ENCODE measurements around the gene ELANE.
A peak's percentile ranks its signal among the peaks of the same experiment; 100 is the strongest.
"Not testable (repeated sequence)": the region's sequence is repeated elsewhere in the genome, so short reads cannot be mapped to it uniquely, and the experiment has no call there.

Gene ELANE

DNA sequence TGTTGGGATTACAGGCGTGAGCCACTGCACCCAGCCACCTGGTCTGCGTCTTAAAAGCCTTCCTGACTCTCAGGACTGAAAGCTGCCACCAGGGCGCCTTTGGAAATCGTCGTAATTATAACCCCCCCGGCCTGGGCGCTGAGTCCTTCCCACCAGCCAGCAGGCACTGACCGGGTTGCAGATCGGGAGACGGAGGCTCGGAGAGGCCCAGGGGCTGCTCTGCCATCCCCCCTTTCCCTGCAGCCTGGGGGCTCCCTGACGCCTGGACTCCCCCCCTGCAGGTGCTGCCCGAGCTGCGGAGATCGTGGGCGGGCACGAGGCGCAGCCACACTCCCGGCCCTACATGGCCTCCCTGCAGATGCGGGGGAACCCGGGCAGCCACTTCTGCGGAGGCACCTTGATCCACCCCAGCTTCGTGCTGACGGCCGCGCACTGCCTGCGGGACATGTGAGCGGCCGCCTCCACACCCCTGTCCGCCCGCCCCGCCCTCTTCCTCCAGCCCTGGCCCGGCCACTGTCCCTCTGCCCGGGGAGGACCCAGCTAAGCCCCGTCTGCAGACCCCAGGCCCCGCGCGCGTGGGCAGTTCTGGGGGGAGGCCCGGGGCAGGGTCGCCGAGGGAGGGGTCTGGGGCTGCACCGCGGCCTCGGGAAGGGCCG, 8.8 kb upstream of the ELANE start:
- DNase-seq, result no peak

DNA sequence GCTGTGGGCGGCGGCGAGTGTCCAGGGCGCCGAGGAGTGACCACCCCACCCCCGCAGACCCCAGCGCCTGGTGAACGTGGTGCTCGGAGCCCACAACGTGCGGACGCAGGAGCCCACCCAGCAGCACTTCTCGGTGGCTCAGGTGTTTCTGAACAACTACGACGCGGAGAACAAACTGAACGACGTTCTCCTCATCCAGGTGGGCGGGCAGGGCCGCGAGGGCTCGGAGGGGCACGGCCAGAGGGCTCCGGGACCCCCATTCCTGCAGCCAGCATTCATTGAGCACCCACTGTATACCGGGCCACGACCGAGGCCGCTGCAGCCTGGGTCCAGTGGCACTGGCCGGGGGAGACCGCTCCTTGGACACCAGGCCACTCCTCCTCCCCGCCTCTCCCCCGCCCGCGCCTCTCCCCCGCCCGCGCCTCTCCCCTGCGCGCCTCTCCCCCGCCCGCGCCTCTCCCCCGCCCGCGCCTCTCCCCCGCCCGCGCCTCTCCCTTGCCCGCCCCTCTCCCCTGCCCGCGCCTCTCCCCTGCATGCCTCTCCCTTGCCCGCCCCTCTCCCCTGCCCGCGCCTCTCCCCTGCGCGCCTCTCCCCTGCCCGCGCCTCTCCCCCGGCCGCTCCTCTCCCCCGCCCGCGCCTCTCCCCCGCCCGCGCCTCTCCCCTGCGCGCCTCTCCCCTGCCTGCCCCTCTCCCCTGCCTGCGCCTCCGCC, 8.1 kb upstream of the ELANE start:
- DNase-seq, result no peak

DNA sequence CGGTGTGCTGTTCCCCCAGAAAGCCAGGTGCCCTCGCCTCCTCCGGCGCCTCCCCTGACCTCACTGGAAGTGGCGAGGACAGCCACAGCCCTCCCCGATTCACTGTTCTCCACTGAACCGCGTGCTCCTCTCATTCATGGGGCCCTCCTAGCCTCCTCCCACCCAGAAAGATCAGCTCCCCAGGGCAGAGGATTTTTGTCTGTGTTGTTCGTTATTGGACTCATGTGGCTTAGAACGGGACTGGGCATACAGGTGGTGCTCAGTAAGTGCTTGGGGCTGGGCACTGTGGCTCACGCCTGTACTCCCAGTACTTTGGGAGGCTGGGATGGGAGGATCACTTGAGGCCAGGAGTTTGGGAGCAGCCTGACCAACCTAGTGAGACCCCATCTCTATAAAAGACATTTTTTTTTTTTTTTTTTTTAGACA, 7.5 kb upstream of the ELANE start:
- DNase-seq, result no peak

DNA sequence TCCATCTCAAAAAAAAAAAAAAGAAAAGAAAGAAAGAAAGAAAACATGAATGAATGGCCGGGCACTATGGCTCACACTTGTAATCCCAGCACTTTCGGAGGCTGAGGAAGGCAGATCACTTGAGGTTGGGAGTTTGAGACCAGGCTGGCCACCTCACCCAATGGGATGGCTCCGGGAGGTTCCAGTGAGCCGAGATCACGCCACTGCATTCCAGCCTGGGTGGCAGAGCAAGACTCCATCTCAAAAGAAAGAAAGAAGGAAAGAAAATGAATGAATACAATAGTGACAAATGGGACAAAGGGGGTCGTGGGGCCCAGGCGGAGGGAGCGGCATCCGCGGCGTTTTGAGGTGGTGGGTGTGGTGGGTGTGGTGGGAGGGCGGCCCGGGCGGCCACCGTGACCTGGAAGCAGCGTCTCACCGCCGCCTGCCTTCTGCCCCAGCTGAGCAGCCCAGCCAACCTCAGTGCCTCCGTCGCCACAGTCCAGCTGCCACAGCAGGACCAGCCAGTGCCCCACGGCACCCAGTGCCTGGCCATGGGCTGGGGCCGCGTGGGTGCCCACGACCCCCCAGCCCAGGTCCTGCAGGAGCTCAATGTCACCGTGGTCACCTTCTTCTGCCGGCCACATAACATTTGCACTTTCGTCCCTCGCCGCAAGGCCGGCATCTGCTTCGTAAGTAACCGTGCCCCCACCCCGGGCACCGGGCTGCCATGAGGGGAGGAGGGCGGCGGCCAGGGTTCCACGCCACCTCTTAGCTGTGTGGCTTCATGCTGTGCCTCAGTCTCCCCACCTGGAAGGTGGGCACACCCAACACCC, 6.2 kb upstream of the ELANE start:
- no peak for DNase-seq

DNA sequence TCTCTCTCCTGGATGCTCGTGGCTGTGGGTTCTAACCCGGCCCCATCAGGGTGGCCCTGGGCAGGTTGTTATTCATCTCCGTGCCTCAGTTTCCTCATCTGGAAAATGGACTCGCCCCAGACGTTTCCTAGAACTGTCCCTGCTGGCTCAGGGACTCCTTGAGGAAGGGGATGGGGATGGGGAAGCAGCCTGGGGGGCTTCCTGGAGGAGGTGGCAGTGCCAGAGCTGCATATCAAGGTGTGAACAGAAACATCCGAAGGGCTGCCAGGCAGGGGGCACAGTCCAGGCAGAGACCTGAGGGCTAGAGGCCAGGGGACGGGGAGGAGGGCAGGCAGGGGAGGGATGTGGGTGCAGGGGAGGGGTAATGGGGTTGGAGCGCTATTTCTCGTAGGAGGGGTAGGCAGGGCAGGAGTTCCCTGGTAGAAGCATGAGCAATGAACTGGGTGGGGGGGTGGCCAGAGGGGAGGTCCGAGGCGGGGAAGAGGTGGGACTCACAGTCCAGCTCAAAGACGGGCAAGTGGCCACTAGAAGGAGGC, 3.6 kb upstream of the ELANE start:
- peak; percentile 14 for DNase-seq

DNA sequence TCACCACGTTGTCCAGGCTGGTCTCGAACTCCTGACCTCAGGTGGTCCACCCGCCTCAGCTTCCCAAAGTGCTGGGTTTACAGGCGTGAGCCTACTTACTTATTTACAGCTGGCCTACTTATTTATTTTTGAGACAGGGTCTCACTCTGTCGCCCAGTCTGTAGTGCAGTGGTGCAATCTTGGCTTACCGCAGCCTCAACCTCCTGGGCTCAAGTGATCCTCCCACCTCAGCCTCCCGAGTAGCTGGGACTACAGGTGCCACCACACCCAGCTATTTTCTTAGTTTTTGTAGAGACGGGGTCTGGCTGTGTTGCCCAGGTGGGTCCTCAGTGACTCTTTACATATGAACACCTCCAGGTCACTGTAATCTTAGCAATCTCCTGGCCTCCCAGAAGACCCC, 2.9 kb upstream of the ELANE start:
- DNase-seq, result not testable (repeated sequence)

DNA sequence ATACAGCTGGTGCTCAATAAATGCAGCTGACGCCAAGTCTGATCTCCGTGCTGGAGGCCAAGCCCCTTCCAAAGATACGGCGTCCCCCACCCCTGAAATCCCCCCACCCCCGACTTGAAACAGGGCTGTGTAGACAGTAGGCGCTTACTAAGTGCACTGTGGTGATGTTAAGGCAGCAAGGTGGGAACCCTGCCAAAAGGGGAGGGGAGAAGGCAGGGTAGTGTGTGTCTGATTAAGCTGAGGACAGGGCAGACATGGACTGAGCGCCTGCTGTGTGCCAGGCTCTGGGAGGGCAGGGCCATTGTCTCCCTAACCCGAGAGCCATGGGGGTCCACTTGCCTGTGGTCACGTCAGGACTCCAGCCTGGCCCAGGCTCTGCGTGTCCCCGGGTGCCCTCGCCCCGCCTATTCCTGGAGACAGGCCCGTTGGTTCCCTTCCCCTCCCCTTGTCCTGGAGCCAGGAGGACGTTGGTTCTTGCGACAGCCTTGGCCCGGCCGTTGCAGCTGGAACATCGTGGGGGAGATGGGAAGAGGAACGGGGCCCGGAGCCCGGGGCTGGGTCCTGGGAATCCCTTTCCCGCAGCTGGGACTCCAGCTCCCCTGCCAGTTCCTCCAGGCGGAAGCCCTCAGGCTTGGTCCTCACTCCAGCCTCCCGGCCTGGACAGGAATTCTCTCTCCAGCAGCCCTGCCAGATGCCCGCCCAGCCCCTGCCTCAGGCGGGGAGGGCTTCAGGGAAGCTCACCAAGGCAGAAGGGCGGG, 1.7 kb upstream of the ELANE start:
- DNase-seq, result peak; percentile 64

DNA sequence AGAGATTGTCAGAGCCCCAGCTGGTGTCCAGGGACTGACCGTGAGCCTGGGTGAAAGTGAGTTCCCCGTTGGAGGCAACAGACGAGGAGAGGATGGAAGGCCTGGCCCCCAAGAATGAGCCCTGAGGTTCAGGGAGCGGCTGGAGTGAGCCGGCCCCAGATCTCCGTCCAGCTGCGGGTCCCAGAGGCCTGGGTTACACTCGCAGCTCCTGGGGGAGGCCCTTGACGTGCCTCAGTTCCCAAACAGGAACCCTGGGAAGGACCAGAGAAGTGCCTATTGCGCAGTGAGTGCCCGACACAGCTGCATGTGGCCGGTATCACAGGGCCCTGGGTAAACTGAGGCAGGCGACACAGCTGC, 1.1 kb upstream of the ELANE start:
- no peak for DNase-seq

DNA sequence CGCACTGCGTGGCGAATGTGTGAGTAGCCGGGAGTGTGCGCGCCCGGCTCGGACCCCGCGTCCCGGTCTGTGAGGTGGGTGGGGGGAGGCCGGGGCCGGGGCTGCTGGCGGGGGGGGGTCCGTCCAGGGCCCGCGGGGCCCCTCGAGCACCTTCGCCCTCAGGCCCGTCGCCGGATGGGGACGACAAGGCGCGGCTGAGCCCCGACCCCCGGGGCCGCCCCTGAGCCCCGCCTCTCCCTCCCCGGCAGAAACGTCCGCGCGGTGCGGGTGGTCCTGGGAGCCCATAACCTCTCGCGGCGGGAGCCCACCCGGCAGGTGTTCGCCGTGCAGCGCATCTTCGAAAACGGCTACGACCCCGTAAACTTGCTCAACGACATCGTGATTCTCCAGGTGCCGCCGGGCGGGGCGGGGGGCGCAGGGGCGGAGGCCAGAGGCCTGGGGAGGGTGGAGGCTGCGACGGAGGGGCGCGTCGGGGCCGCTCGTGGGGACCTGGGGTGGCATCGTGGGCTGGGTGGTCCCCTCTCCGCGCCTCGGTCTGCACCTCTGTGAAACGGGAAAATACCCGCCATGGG, 997 bp downstream of the ELANE start:
- DNase-seq, result no peak

DNA sequence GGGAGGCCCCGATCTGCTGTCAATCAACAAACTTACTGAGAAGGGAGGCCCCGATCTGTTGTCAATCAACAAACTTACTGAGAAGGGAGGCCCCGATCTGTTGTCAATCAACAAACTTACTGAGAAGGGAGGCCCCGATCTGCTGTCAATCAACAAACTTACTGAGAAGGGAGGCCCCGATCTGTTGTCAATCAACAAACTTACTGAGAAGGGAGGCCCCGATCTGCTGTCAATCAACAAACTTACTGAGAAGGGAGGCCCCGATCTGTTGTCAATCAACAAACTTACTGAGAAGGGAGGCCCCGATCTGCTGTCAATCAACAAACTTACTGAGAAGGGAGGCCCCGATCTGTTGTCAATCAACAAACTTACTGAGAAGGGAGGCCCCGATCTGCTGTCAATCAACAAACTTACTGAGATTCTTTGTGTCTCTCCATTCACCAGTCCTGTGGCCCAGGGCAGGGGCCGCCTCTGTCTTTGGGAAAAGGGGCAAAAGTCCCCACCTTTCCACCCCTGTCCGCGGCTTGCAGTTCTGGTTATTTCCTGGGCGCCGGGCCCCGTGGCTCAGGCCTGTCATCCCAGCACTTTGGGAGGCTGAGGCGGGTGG, 1.6 kb downstream of the ELANE start:
- DNase-seq, result not testable (repeated sequence)

DNA sequence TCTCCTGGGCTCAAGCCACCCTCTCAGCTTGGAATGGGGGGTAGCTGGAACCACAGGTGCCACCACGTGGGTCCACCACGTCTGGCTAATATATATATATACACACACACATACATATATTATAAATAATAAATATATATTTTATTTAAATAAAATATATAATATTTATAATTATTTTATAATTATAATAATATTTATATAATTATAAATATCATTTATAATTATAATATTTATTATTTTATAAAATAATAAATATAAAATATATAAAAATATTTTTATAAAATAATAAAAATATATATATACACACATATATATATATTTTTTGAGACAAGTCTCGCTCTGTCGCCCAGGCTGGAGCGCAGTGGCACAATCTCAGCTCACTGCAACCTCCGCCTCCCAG, 2.4 kb downstream of the ELANE start:
- DNase-seq, result no peak

DNA sequence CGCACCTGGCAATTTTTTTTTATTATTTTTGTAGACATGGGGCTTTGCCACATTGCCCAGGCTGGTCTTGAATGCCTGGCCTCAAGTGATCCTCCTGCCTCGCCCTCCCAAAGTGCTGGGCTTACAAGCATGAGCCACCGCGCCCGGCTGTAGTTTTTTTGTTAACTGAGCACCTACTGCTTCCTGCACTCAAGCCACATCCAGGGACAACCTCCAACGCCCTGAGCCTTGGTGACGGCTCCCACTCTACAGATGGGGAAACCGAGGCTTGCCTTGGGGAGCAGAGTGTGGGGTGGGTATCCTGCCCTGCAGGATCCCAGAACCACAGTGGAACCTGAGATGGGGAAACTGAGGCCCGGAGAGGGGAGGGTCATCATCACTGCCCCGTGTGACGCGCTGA, 3.0 kb downstream of the ELANE start:
- DNase-seq, result no peak

DNA sequence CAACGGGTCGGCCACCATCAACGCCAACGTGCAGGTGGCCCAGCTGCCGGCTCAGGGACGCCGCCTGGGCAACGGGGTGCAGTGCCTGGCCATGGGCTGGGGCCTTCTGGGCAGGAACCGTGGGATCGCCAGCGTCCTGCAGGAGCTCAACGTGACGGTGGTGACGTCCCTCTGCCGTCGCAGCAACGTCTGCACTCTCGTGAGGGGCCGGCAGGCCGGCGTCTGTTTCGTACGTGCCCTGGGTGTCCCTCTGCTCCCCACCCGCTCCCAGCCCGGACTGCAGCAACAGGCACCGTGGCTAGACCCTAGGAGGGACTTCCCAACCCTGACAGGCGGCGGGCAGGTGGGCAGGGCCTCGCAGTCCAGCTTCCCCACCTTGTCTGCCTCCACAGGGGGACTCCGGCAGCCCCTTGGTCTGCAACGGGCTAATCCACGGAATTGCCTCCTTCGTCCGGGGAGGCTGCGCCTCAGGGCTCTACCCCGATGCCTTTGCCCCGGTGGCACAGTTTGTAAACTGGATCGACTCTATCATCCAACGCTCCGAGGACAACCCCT, 3.5 kb downstream of the ELANE start:
- DNase-seq, result no peak

DNA sequence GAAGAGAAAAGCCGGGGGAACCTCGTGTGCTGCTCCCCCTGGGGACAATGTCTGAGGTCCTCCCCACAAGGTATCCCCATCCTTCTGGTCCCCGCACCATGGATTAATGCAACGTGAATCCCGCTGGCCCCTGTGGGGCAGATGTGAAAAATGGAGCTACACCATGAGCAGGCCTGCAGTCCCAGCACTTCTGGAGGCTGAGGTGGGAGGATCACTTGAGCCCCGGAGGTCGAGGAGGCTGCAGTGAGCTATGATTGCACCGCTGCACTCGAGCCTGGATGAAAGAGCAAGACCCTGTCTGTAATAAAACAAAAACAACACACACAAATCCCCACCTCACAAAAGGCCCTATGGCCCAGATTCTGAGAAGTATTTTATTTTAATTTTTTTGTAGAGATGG, 6.2 kb downstream of the ELANE start:
- no peak for DNase-seq

DNA sequence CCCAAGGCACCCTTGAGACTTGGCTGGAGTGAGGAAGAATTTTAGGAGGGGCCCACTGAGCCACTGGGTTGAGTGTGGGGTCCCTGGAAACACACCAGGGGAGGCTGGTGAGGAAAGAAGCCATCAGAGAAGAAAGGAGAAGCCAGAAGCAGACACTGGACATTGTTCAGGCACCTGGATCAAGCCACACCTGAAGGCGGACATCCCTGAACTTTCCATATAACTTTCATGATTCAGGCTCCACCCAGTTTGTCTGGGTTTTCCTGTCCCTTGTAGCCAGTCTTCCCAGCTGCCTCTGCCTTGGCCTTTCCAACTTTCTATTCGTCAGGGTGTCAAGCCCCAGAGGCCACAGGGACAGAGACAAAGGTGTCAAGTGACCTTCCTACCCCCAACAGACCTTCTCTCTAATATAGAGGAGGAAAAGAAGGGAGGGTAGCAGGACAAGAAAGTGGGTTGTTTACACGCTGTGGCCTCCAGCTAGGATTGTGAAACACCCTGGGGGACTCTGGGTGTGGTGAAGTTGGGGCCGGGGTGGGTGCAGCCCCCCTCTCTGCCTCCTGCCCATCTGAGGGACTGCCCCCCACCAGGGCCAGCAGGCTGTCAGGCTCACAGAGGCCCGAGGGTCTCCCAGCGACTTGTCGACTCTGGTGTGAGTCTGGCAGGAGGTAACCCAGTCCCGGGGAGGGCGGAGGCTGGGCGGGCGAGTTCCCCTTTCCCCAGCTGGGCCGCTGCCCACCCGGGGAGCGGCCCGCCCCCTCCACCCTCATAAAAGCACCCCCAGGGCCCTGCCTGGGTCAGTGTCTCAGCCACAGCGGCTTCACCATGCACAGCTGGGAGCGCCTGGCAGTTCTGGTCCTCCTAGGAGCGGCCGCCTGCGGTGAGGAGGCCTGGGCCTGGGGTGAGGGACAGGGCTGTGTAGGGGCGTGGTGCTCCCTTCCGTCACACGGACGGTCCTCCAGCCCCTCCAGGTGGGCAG, 7.1 kb downstream of the ELANE start, which contains the start of gene CFD:
CFD (plus strand) TSS at position 797 of the 976 bp plus-strand sequence; CDS start at position 823, 26 bp downstream.
- no peak for DNase-seq

DNA sequence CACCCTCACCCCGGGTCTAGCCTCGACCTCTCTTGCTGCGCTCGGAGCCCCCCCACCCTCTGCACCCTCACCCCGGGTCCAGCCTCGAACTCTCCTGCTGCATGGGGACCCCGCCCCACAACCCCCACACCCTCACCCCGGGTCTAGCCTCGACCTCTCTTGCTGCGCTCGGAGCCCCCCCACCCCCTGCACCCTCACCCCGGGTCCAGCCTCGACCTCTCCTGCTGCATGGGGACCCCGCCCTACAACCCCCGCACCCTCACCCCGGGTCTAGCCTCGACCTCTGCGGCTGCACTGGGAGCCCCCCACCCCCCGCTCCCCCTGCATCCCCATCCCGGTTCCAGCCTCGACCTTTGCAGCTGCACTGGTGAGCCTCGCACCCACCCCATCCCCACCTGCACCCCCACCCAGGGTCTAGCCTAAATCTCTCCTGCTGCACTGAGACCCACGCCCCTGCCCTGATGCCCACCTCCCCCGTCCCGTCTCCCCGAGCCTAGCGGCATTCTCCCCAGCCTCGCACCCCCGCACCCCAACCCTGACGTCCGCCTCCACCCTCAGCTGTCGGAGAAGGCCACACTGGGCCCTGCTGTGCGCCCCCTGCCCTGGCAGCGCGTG, 9.1 kb downstream of the ELANE start:
- no peak for DNase-seq

DNA sequence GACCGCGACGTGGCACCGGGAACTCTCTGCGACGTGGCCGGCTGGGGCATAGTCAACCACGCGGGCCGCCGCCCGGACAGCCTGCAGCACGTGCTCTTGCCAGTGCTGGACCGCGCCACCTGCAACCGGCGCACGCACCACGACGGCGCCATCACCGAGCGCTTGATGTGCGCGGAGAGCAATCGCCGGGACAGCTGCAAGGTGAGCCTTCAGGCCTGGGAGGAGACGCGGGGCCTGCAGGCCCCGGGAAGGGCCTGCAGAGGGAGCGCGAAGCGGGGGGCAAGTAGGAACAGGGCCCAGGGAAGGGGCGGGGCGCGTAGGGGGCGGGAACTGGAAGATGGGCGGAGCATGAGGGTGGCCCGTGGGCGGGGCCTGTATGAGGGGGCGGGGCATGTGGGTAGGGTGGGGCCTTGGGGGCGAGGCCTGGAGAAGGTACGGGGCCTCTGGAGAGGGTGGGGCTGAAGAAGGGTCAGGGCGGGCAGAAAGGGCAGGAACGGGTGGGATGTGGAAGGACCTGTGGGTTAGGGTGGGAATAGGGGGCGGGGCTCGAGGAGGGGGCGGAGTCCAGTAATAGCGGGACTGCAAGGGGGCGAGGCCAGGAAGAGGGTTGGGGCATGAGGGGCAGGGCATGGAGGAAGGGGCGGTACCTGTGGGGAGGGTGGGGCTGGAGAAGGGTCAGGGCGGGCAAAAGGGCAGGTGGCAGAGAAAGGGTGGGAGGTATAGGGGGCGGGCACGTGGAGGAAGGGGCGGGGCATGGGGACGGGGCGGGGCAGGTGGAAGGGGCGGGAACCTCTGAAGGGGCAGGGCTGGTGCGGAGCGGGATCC, 9.9 kb downstream of the ELANE start:
- peak; percentile 87 for DNase-seq

DNA sequence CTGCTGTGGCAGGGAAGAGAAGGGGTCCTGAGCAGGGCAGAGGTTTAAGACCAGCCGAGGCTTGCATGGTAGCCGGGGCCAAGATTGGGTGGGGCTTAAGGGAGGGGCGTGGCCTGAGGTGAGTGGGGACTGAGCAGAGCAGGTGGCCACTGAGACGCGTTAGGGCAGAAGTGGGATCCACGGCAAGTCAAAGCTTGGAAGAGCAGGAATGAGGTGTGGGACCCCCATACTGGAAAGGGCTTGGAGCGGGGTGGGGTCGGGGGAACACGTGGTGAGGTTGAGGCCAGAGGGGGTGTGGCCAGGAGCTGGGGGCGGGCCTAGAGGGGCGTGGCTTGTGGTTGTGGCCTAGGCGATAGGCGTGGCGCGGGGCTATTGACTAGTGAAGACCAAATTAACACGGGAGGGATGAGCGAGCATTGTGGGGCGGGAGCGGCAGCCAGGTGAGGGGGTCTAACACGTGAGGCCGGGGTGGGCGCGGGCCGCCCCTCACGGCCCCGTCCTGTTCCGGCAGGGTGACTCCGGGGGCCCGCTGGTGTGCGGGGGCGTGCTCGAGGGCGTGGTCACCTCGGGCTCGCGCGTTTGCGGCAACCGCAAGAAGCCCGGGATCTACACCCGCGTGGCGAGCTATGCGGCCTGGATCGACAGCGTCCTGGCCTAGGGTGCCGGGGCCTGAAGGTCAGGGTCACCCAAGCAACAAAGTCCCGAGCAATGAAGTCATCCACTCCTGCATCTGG, 10.6 kb downstream of the ELANE start:
- peak; percentile 87 for DNase-seq

DNA sequence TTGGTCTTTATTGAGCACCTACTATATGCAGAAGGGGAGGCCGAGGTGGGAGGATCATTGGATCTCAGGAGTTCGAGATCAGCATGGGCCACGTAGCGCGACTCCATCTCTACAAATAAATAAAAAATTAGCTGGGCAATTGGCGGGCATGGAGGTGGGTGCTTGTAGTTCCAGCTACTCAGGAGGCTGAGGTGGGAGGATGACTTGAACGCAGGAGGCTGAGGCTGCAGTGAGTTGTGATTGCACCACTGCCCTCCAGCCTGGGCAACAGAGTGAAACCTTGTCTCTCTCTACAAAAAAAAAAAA, 11.2 kb downstream of the ELANE start:
- no peak for DNase-seq

Measured in OCI-M1 (cell line).